SJSA1 (cell line): Measurements from ENCODE around the gene LRP8. TPM values are rescaled to one million over a fixed set of nuclear protein-coding genes. Genes with fewer than 3 reads are reported as not detected.

ENCODE experiments used
- DNase-seq, 2 experiments: peaks; one replicate each; pipeline ENCODE4 v3.0.0-alpha.2; 2015 to 2020; ENCODE audit warnings: low spot score in 2 of 2, low read depth in 1 of 2
- H3K27ac ChIP-seq: fragments of 250-450 bp; sonication (Bioruptor Pico); 2 replicates; pipeline ENCODE4 v1.5.1; 2020; ENCODE audit warnings: mild to moderate bottlenecking, moderate library complexity
- H3K27me3 ChIP-seq: fragments of 250-450 bp; sonication (Bioruptor Pico); replicated peaks from 2 replicates; pipeline ENCODE4 v1.5.1; 2020; ENCODE audit warnings: mild to moderate bottlenecking, moderate library complexity
- H3K36me3 ChIP-seq: fragments of 250-450 bp; sonication (Bioruptor Pico); 2 replicates; pipeline ENCODE4 v1.5.1; 2020; ENCODE audit warnings: mild to moderate bottlenecking
- H3K4me1 ChIP-seq: fragments of 250-450 bp; sonication (Bioruptor Pico); replicated peaks from 2 replicates; pipeline ENCODE4 v1.6.1; 2021; ENCODE audit warnings: mild to moderate bottlenecking
- H3K4me3 ChIP-seq: fragments of 250-450 bp; sonication (Bioruptor Pico); 2 replicates; pipeline ENCODE4 v1.5.1; 2020; ENCODE audit warnings: mild to moderate bottlenecking
- H3K9me3 ChIP-seq: fragments of 250-450 bp; sonication (Bioruptor Pico); replicated peaks from 2 replicates; pipeline ENCODE4 v1.5.1; 2020; ENCODE audit warnings: mild to moderate bottlenecking
- total RNA-seq: library from RNA; depleted of rRNA; stranded (reverse); fragments of >200 nt; shearing (Covaris generic); gene quantifications from 2 replicates; pipeline ENCODE4 v1.2.3, GENCODE V29; 2014

LRP8 gene
- total RNA-seq, 1 experiment from 2014 or later, result 15.6 TPM

- H3K4me3 ChIP-seq, result no peak overlapping the region
- H3K27me3 ChIP-seq, result no peaks in the 10 kb centered on the region
- DNase-seq, result no peak
- no peaks in the 10 kb centered on the region for H3K4me1 ChIP-seq
- peaks cover 47% of the 10 kb centered on the region for H3K36me3 ChIP-seq
- H3K9me3 ChIP-seq, result no peaks in the 10 kb centered on the region
- no peak overlapping the region for H3K27ac ChIP-seq
These were observed 8.4 kb downstream of the LRP8 start for GRCh38 chr1:53319296-53320101.

DNA sequence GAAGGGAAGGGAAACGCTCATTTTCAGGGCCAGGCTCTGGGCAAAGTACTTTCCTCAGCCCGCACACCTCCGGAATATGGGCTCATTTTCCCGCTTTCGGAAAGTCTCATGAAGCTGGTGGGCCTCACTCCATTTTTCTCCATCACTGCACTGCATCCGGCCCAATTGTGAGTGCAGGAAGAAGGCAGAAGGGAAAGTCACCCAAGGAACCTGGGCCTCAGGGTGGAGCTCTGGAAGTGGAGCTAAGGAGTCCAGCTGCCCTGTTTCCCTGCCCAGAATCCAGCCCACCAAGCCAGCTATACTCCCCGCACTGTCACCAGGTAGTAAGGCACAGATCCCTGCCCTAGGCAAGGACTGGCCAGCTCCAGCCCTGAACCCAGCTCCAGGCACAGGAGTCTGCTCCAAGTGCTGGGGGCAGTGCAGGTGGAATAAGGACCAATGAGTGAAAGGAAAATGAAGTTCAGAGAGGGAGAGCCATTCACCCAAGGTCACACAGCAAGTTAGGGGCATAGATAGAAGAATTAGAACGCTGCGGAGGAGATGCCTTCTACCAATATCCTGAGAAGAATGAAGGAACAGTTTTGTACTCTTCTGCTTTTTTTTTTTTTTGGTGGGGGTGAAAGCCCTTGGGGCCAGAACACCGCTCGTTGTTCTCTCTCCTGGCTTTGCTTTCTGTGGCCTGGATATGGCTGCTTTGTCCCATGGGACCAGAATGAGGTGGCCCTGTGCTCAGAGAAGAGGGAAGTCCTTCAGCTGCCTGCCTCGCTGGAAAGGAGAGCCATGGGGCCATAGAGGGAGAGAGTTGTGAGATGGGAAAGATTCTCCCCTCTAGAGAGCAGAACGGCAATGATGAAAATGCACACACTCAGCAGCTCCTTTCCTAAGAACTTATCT, 10.0 kb downstream of the LRP8 start:
- DNase-seq, result no peak
- Histone ChIP-seq H3K27ac (no peak overlapping the region), H3K4me1 (no peaks in the 10 kb centered on the region), H3K36me3 (peaks cover 47% of the 10 kb centered on the region), H3K4me3 (no peak overlapping the region), H3K9me3 (no peaks in the 10 kb centered on the region), H3K27me3 (no peaks in the 10 kb centered on the region)

DNA sequence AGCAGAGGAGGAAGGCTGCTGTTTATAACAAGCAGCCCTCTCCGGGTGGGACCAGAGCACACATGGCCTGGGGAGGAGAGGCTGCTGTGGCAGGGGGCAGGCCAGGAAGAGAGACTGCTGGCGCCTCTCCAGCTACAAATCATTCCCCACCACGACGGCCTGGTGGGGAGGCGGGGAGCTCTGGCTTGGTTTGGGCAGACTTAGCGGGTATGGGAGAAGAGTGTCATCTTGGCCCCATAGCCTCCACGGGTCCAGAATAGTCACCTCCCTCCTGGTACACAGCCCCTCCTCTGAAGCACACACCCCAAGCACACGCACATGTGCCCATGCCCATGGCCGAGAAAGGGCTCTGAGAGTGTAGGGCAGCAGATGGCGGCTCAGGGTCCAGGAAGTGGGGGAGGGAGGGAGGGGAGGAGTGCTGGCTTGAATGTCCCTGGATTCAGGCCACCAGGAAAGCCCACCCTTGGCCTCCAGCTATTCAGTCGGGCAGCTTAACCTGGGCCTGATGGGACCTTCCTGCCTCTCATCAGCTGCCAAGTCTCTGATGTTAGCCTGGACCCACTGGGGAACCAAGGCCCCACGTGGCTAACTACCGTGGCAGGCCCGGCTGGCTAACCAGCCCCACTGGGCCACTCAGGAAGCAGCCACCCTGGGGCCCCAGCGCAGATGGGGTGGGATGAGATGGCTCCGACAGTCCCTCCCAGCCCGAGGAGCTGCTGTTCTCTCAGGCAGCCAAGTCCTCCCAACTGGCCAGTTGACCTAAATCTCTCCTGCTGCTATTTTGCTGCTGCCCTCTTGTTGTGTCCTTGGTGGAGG, 10.9 kb downstream of the LRP8 start:
- no peaks in the 10 kb centered on the region for H3K27me3 ChIP-seq
- no peak for DNase-seq
- no peak overlapping the region for H3K27ac ChIP-seq
- no peak overlapping the region for H3K4me3 ChIP-seq
- H3K36me3 ChIP-seq, result peaks cover 43% of the 10 kb centered on the region
- H3K4me1 ChIP-seq, result no peaks in the 10 kb centered on the region
- no peaks in the 10 kb centered on the region for H3K9me3 ChIP-seq

DNA sequence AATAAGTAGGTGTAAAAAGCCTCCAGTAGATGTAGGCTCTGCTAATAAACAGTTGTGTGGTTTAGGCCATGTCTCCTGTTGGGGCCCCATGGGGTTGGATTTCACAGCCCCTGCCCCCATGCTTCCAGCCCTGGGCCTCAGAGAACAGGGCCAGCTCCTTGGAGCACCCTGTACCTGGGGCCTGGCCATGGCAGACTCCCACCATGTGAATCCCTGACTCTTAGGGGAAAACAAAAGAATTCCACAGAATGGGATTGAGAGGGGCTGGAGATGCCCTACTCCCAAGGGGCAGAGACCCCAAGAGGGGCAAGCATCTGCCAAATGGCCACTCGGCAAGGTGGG, 11.5 kb downstream of the LRP8 start:
- H3K4me3 ChIP-seq, result no peak overlapping the region
- no peak overlapping the region for H3K27ac ChIP-seq
- DNase-seq, result no peak
- H3K36me3 ChIP-seq, result peaks cover 38% of the 10 kb centered on the region
- H3K27me3 ChIP-seq, result no peaks in the 10 kb centered on the region
- no peaks in the 10 kb centered on the region for H3K4me1 ChIP-seq
- H3K9me3 ChIP-seq, result no peaks in the 10 kb centered on the region

GRCh38 chr1:53315456-53316423, 12.1 kb downstream of the LRP8 start:
- DNase-seq, result no peak
- Histone ChIP-seq H3K27ac (no peak overlapping the region), H3K4me1 (no peaks in the 10 kb centered on the region)

DNA sequence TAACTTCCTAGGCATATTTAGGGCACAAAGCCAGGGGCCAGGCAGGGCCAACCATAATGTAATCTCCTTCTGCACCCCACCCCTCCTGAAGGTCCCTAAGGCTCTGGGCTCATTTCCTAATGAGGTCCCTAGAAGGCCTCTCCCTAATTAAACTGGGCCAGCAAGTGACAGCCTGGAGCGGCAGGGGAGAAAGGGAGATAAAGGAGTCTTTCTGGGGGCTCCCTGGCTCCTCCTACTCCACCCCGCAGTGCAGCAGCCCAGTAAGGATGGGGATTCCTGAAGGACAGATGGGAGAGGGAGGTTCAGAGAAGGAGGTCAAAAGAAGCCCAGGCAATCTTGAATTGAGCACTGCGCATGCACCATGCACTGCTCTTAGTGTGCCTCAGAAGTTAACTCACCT, 12.8 kb downstream of the LRP8 start:
- Histone ChIP-seq H3K4me3 (no peak overlapping the region), H3K27me3 (no peaks in the 10 kb centered on the region), H3K27ac (no peak overlapping the region), H3K4me1 (no peaks in the 10 kb centered on the region), H3K36me3 (peaks cover 26% of the 10 kb centered on the region), H3K9me3 (no peaks in the 10 kb centered on the region)
- DNase-seq, result no peak

More at GRCh38 chr1:53315456-53316423, 12.1 kb downstream of the LRP8 start:
- Histone ChIP-seq H3K4me3 (no peak overlapping the region), H3K9me3 (no peaks in the 10 kb centered on the region), H3K27me3 (no peaks in the 10 kb centered on the region), H3K36me3 (peaks cover 31% of the 10 kb centered on the region)

GRCh38 chr1:53314606-53315005, 13.3 kb downstream of the LRP8 start:
- Histone ChIP-seq H3K27me3 (no peaks in the 10 kb centered on the region), H3K4me1 (no peaks in the 10 kb centered on the region), H3K36me3 (peaks cover 21% of the 10 kb centered on the region), H3K4me3 (no peak overlapping the region), H3K9me3 (no peaks in the 10 kb centered on the region), H3K27ac (no peak overlapping the region)
- DNase-seq, result no peak

DNA sequence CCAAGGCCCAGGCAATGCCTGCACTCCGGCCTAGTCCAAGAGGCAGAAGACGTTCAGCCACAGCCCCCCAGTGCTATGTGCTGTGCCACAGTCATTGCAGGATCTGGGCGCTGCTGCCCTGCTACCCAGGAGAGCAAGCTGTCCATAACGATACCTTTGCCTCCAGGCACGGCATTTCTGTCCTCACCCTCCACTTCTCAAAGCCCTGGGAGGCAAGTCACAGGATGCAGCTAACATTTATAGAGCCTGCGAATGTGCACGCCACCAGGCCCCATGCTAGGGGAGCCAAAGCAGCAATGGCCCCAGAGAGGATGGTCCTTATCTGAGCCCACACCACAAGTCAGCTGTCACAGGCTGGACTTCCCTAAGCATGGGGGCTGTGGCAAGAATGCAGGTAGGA, 13.8 kb downstream of the LRP8 start:
- H3K4me1 ChIP-seq, result no peaks in the 10 kb centered on the region
- H3K27ac ChIP-seq, result no peak overlapping the region
- H3K4me3 ChIP-seq, result no peak overlapping the region
- no peaks in the 10 kb centered on the region for H3K9me3 ChIP-seq
- H3K36me3 ChIP-seq, result peaks cover 21% of the 10 kb centered on the region
- H3K27me3 ChIP-seq, result no peaks in the 10 kb centered on the region
- DNase-seq, result no peak

DNA sequence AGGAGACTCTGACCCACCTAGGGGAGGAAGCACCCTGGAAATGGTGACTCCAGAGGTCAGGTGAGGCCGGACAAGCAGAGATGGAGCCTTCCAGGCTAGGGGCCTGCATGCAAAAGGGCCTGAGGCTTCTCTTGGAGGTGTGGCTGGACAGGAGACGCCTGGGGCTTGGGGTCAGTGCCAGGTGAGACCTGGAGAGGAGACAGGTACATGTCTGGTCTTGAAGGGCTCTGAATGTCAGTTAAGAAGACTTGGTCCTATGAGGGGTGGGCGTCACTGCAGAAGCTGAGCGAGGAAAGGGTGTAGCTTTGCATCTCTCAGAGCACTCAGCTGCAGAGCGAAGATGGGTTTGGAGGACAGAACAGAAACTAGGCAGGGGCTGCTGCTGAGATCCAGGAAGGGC, 14.3 kb downstream of the LRP8 start:
- no peak overlapping the region for H3K4me3 ChIP-seq
- no peak for DNase-seq
- H3K27ac ChIP-seq, result no peak overlapping the region
- H3K36me3 ChIP-seq, result peaks cover 16% of the 10 kb centered on the region
- H3K27me3 ChIP-seq, result no peaks in the 10 kb centered on the region
- H3K9me3 ChIP-seq, result no peaks in the 10 kb centered on the region
- H3K4me1 ChIP-seq, result no peaks in the 10 kb centered on the region

DNA sequence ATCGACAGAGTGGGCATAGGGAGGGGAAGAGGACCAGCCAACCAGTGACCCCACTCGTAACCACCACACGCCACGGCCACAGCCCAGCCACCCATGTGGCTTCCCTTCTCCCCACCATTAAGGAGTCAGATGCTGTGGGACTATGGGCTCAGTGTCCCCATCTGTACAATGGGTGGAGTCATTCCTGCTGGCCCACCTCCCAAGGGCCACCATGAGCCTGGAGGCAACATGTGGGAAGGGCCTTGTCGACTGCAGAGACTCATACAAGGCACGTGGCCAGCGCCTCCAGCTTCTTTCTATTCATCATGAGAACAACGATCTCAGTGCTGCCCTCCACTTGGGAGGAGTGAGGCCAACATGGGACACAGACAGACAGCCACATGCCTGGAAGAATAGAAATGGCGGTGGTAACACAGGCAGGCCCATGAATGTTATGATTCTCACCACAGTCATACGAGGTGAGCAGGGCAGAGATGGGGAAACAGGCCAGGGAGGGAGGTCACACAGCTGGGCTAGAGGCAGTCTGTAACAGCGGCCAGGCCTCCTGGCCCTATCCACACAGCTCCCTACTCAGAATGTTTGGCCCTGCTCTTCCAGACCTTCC, 16.1 kb downstream of the LRP8 start:
- Histone ChIP-seq H3K27me3 (no peaks in the 10 kb centered on the region), H3K36me3 (peaks cover 12% of the 10 kb centered on the region), H3K27ac (no peak overlapping the region), H3K4me3 (no peak overlapping the region), H3K4me1 (no peaks in the 10 kb centered on the region), H3K9me3 (no peaks in the 10 kb centered on the region)
- DNase-seq, result no peak

GRCh38 chr1:53310847-53311681, 16.8 kb downstream of the LRP8 start:
- Histone ChIP-seq H3K36me3 (peaks cover 12% of the 10 kb centered on the region), H3K4me3 (no peak overlapping the region), H3K27me3 (no peaks in the 10 kb centered on the region), H3K4me1 (no peaks in the 10 kb centered on the region), H3K27ac (no peak overlapping the region), H3K9me3 (no peaks in the 10 kb centered on the region)
- no peak for DNase-seq

DNA sequence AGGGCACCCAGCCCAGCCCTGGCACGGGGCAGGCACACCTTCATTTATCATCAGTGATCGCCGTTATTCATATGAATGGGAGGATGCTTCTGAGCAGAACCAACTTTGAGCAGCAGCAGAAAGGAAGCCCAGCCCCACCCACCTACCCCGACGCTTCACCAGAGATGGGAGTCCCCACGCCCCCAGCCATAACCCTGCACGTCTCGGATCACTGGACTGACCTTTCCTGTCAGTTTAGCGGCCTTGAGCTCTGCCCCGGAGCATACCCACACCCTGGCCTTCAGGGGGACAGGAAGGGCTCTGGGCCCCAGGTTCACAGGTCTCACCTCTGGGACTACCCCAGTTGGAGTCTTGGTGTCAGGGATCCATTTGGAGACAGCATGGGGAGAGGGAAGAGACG, 18.1 kb downstream of the LRP8 start:
- no peak overlapping the region for H3K27ac ChIP-seq
- no peak overlapping the region for H3K4me3 ChIP-seq
- no peak for DNase-seq
- H3K4me1 ChIP-seq, result no peaks in the 10 kb centered on the region
- peaks cover 12% of the 10 kb centered on the region for H3K36me3 ChIP-seq
- H3K27me3 ChIP-seq, result no peaks in the 10 kb centered on the region
- H3K9me3 ChIP-seq, result no peaks in the 10 kb centered on the region
